Measurements from ENCODE around the gene NDOR1.

NDOR1 gene

GRCh38 chr9:137199411-137200121 lies 5.9 kb upstream of the NDOR1 start:
- no peak for DNase-seq

- peak; percentile 100 for DNase-seq
Observed at GRCh38 chr9:137200311-137201204, 4.9 kb upstream of the NDOR1 start, which contains the start of gene TPRN. TPRN (minus strand) TSS chr9:137200741; CDS start chr9:137200711, 30 bp downstream.

GRCh38 chr9:137201205-137201868 lies 4.2 kb upstream of the NDOR1 start:
- no peak for DNase-seq

GRCh38 chr9:137202966-137203365 lies 2.5 kb upstream of the NDOR1 start:
- DNase-seq = peak; percentile 43

- no peak for DNase-seq
Observed at GRCh38 chr9:137204731-137205125, 772 bp upstream of the NDOR1 start.

- DNase-seq = peak; percentile 61
Observed at GRCh38 chr9:137206602-137207001, 1.1 kb downstream of the NDOR1 start.

- DNase-seq = no peak
Observed at GRCh38 chr9:137211532-137211931, 6.0 kb downstream of the NDOR1 start.

- DNase-seq = no peak
Observed at GRCh38 chr9:137212520-137212919, 7.0 kb downstream of the NDOR1 start.

GRCh38 chr9:137213160-137214060 lies 7.9 kb downstream of the NDOR1 start:
- DNase-seq = no peak

GRCh38 chr9:137214620-137215019 lies 9.1 kb downstream of the NDOR1 start:
- DNase-seq = no peak

GRCh38 chr9:137215196-137215986 lies 9.9 kb downstream of the NDOR1 start:
- DNase-seq = no peak

GRCh38 chr9:137216188-137216965 lies 10.9 kb downstream of the NDOR1 start:
- DNase-seq = no peak

- no peak for DNase-seq
Observed at GRCh38 chr9:137217276-137218211, 12.0 kb downstream of the NDOR1 start.

GRCh38 chr9:137218212-137218753 lies 12.8 kb downstream of the NDOR1 start:
- no peak for DNase-seq

GRCh38 chr9:137218754-137219271 lies 13.3 kb downstream of the NDOR1 start:
- peak; percentile 89 for DNase-seq

- no peak for DNase-seq
Observed at GRCh38 chr9:137219757-137220316, 14.3 kb downstream of the NDOR1 start.

- DNase-seq = no peak
Observed at GRCh38 chr9:137220317-137221094, 15.0 kb downstream of the NDOR1 start.

GRCh38 chr9:137221095-137221505 lies 15.6 kb downstream of the NDOR1 start:
- no peak for DNase-seq

Measured in hematopoietic multipotent progenitor cell treated with erythropoietin and hydrocortisone succinate and interleukin-3 and kit ligand, for 6 days (in vitro differentiated cells).